Ovary (tissue), 9 donors: ENCODE data around the gene MCM5. TPM values are rescaled to one million over a fixed set of nuclear protein-coding genes. Genes with fewer than 3 reads are reported as not detected.

Experiments used
- DNase-seq, 5 donors: peaks; one replicate each; pipeline ENCODE4 v3.0.0-alpha.2; 2019 to 2020
- H3K27ac ChIP-seq, 2 donors: fragments of 200-600 bp; one replicate each; pipeline versions ENCODE4 v1.5.1 to v1.8.0; 2019 to 2022
- H3K27me3 ChIP-seq: fragments of 200-600 bp; one replicate; pipeline ENCODE4 v1.8.0; 2022
- H3K36me3 ChIP-seq: fragments of 200-600 bp; sonication (generic); one replicate; pipeline ENCODE4 v1.5.1; 2019
- H3K4me1 ChIP-seq: one replicate; pipeline ENCODE4 v1.8.1; 2013; ENCODE audit warnings: mild to moderate bottlenecking, moderate library complexity; ENCODE audit not compliant: insufficient read depth
- H3K4me3 ChIP-seq: fragments of 200-600 bp; sonication (generic); one replicate; pipeline ENCODE4 v1.5.1; 2017
- H3K9me3 ChIP-seq, 2 donors: fragments of 200-600 bp in 1 of 2; sonication (generic) in 1 of 2; one replicate each; pipeline versions ENCODE4 v1.5.1 to v1.8.1; 2013 to 2019; ENCODE audit warnings: mild to moderate bottlenecking in 1 of 2, moderate library complexity in 1 of 2
- CTCF ChIP-seq, 3 donors: fragments of 450-650 bp in 2 of 3; fragments of 200-600 bp in 1 of 3; IDR thresholded peaks; one replicate each; pipeline versions ENCODE4 v1.5.1 to v1.8.0; 2016 to 2022; ENCODE audit warnings: antibody characterized with exemption in 3 of 3, mild to moderate bottlenecking in 1 of 3
- EP300 ChIP-seq: sonication (generic); formaldehyde crosslinking; IDR thresholded peaks from one replicate; pipeline ENCODE4 v1.6.1; 2017; ENCODE audit warnings: antibody characterized with exemption
- POLR2A ChIP-seq: fragments of 450-650 bp; IDR thresholded peaks from one replicate; pipeline ENCODE4 v1.6.1; 2017; ENCODE audit warnings: antibody characterized with exemption, mild to moderate bottlenecking, moderate library complexity
- WGBS, 3 donors: extraction: QIAGEN DNeasy Blood & Tissue Kit in 1 of 3; methylation state at CpG; one replicate each; pipeline versions ENCODE4 v1.1.5 to v1.1.7; 2013 to 2017; 5-methylcytosine and 5-hydroxymethylcytosine counted together
- intact Hi-C, 4 donors: fragments of 100-400 bp; cut with DNase I; formaldehyde crosslinking; loops; one replicate each; pipeline versions ENCODE4 v1.11.0 to v1.15.1; 2022 to 2023
- polyA plus RNA-seq, 2 donors: library from polyadenylated mRNA; stranded (reverse); fragments of 200-250 nt in 1 of 2; fragments of 350-450 nt in 1 of 2; fragmentation: Illumina TruSeq in 1 of 2; extraction: RNeasy Lipid Tissue Mini Kit (QIAGEN cat#74804) in 1 of 2; gene quantifications; one replicate each; pipeline ENCODE4 v1.2.3, GENCODE V29; 2013 to 2014
- total RNA-seq, 7 donors: library from RNA; depleted of rRNA in 2 of 7; stranded (reverse); fragments of >200 nt in 2 of 7; fragmentation: NEBNext Ultra II Directional in 3 of 7; extraction: Animal tissue kit (Norgen Biotek cat#: 25700) in 3 of 7; gene quantifications; one replicate each; pipeline versions ENCODE4 v1.1.0 to v1.2.4, GENCODE V29; 2016 to 2023
- donor health status: DM: no; HTN: no; CAD: no; lungs with moderate emphysema.
- donor health status: DM: no; HTN: no; CAD: no.
- donor health status: Bipolar disorder and iron deficiency.
- donor health status: DM: yes; HTN: yes; CAD: no.
- donor health status: DM: no; HTN: no; CAD: no.
- donor health status: DM: yes; HTN: yes; CAD: no.

Gene MCM5
- total and polyA plus RNA-seq, 9 donors, result 6.6 to 42.5 (median 39.1) TPM

- DNase-seq, result peak; percentile 61 to 69 (median 63)
- no peak overlapping the region for H3K4me3 ChIP-seq
- intact Hi-C loops, result no loop called here
- H3K36me3 ChIP-seq, result no peaks in the 10 kb centered on the region
- no peaks in the 10 kb centered on the region for H3K9me3 ChIP-seq
- no peaks in the 10 kb centered on the region for H3K27me3 ChIP-seq
- TF ChIP-seq EP300 (no peak), CTCF (IDR thresholded peaks at IDR 0.05) (no peak), POLR2A (no peak)
- 23 to 41% (median 36%) methylated on average over 13 of the region's 13 CpGs for WGBS, 3 donors
- peak overlapping the region in 1 of 2 donors; percentile 77 for H3K27ac ChIP-seq
- H3K4me1 ChIP-seq, result peaks cover 44% of the 10 kb centered on the region
Measured at GRCh38 chr22:35397095-35397904, 2.6 kb upstream of the MCM5 start.

GRCh38 chr22:35398591-35398973 lies 1.4 kb upstream of the MCM5 start:
- Histone ChIP-seq H3K4me3 (no peak overlapping the region), H3K36me3 (no peaks in the 10 kb centered on the region), H3K4me1 (peaks cover 34% of the 10 kb centered on the region), H3K27ac (peak overlapping the region in 1 of 2 donors; percentile 77), H3K9me3 (no peaks in the 10 kb centered on the region), H3K27me3 (no peaks in the 10 kb centered on the region)
- intact Hi-C loops, result no loop called here
- no peak for DNase-seq
- TF ChIP-seq EP300 (no peak), CTCF (IDR thresholded peaks at IDR 0.05) (no peak), POLR2A (no peak)
- 97 to 99% (median 98%) methylated on average over 4 of the region's 4 CpGs for WGBS, 3 donors

GRCh38 chr22:35399114-35399677 lies 744 bp upstream of the MCM5 start:
- Histone ChIP-seq H3K9me3 (no peaks in the 10 kb centered on the region), H3K36me3 (no peaks in the 10 kb centered on the region), H3K4me3 (peak overlapping the region; percentile 78), H3K27me3 (no peaks in the 10 kb centered on the region), H3K4me1 (peaks cover 32% of the 10 kb centered on the region), H3K27ac (peak overlapping the region in 1 of 2 donors; percentile 77)
- TF ChIP-seq CTCF (IDR thresholded peaks at IDR 0.05) (no peak), EP300 (no peak), POLR2A (no peak)
- 80 to 83% (median 82%) methylated on average over 24 of the region's 24 CpGs for WGBS, 3 donors
- intact Hi-C loops, result no loop called here
- peak in 1 of 5 donors; percentile 51 for DNase-seq

GRCh38 chr22:35400501-35400790 lies 506 bp downstream of the MCM5 start:
- peak overlapping the region in 1 of 2 donors; percentile 77 for H3K27ac ChIP-seq
- 1 to 2% (median 1%) methylated on average over 15 to 20 of the region's 20 CpGs for WGBS, 3 donors
- peak overlapping the region; percentile 78 for H3K4me3 ChIP-seq
- peak in 1 of 5 donors; percentile 54 for DNase-seq
- H3K9me3 ChIP-seq, result no peaks in the 10 kb centered on the region
- TF ChIP-seq EP300 (no peak), POLR2A (no peak), CTCF (IDR thresholded peaks at IDR 0.05) (no peak)
- peaks cover 24% of the 10 kb centered on the region for H3K4me1 ChIP-seq
- no peaks in the 10 kb centered on the region for H3K36me3 ChIP-seq
- intact Hi-C loops, result no loop called here
- H3K27me3 ChIP-seq, result no peaks in the 10 kb centered on the region
